Ovary (tissue), 3 donors: ENCODE data around the gene CALCA.

Source experiments
- POLR2A ChIP-seq: fragments of 450-650 bp; IDR thresholded peaks from one replicate; pipeline ENCODE4 v1.6.1; 2017; ENCODE audit warnings: antibody characterized with exemption, mild to moderate bottlenecking, moderate library complexity
- TF ChIP-seq, protein P1 (sequence below), 3 donors: fragments of 450-650 bp in 2 of 3; fragments of 200-600 bp in 1 of 3; IDR thresholded peaks; one replicate each; pipeline versions ENCODE4 v1.5.1 to v1.8.0; 2016 to 2022; ENCODE audit warnings: antibody characterized with exemption in 3 of 3, mild to moderate bottlenecking in 1 of 3
- donor health status: DM: no; HTN: no; CAD: no.

DNA sequence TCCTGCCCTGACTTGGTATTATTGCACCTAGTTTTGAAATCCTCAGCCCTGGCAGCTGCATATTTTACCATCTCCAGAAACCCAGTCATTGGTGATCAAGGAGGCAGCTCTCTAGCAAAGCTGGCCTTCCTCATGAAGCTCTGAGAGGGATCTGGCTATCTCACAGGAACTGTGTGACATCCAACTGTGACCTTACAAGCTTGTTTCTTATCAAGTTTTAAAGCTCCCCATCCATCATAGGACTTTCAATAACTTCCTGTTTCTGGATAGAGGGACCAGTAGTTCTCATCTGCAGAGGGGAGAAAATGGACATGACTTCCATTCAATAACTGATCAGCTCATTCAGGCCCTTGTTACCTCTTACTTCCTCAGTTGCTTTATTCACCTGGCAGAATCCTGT, 18.2 kb downstream of the CALCA start:
- TF ChIP-seq, protein P1, sequence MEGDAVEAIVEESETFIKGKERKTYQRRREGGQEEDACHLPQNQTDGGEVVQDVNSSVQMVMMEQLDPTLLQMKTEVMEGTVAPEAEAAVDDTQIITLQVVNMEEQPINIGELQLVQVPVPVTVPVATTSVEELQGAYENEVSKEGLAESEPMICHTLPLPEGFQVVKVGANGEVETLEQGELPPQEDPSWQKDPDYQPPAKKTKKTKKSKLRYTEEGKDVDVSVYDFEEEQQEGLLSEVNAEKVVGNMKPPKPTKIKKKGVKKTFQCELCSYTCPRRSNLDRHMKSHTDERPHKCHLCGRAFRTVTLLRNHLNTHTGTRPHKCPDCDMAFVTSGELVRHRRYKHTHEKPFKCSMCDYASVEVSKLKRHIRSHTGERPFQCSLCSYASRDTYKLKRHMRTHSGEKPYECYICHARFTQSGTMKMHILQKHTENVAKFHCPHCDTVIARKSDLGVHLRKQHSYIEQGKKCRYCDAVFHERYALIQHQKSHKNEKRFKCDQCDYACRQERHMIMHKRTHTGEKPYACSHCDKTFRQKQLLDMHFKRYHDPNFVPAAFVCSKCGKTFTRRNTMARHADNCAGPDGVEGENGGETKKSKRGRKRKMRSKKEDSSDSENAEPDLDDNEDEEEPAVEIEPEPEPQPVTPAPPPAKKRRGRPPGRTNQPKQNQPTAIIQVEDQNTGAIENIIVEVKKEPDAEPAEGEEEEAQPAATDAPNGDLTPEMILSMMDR (IDR thresholded peaks at IDR 0.05): no peak
- TF ChIP-seq POLR2A: no peak
